Left renal pelvis (tissue), 4 donors: Measurements from ENCODE around the gene LBHD1. TPM values are rescaled to one million over a fixed set of nuclear protein-coding genes. Genes with fewer than 3 reads are reported as not detected.
"Not testable (repeated sequence)": the region's sequence is repeated elsewhere in the genome, so short reads cannot be mapped to it uniquely, and the experiment has no call there.

Experiments used
- DNase-seq, 4 donors: peaks; one replicate each; pipeline ENCODE4 v3.0.0-alpha.2; 2013; ENCODE audit warnings: low read depth in 4 of 4, low spot score in 3 of 4
- polyA plus RNA-seq, 4 donors: library from polyadenylated mRNA; unstranded; fragments of 120-200 nt; gene quantifications; one replicate each; pipeline ENCODE4 v1.2.1, GENCODE V29; 2013; ENCODE audit not compliant: insufficient read length in 4 of 4

LBHD1 gene
- polyA plus RNA-seq, 4 donors: 5.6 to 8.5 (median 6.1) TPM

DNA sequence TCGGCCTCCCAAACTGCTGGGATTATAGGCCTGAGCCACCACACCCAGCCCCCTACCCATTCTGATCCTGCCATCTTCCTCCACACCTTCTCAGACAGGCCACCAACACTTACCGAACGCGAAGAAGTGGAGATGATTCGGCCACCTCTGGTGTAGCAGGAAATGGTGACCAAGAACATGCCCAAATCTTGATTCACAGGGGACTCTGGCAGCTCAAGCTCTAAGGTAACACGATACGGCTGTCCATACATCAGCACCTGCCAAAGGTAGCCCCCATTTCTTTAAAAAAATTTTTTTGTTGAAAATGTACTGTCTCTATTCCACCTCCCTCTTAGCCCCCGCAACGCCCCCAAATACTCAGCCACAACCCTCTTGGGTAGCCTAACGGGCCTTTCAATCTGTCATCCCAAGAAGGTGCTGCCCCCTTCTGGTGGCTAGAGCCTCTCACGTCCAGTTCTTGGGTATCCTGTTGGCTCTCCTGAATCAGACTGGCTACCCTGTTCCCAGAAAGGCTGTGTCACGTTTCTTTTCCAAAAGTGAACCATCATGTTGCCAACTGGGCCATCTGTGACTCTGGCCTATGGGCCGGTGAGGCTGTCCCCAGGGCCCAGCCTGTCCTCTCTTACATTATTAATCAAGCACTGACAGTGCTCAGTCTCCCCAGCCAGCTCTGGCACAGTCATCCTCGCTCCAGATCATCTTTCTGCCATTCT is 22.5 kb upstream of the LBHD1 start:
- DNase-seq: no peak

DNA sequence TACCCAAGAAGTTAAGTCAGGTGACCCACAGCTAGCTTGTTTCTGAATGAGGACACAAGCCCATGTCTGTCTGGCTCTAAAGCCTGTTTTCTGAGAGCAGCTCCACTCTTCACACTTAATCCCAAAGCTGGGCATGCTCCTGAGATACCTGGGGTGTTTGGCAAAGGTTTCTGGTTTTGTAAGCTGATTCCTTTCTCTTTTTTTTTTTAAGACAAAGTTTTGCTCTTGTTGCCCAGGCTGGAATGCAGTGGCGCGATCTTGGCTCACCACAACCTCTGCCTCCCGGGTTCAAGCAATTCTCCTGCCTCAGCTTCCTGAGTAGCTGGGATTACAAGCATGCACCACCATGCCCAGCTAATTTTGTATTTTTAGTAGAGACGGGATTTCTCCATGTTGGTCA is 21.6 kb upstream of the LBHD1 start:
- DNase-seq: not testable (repeated sequence)

DNA sequence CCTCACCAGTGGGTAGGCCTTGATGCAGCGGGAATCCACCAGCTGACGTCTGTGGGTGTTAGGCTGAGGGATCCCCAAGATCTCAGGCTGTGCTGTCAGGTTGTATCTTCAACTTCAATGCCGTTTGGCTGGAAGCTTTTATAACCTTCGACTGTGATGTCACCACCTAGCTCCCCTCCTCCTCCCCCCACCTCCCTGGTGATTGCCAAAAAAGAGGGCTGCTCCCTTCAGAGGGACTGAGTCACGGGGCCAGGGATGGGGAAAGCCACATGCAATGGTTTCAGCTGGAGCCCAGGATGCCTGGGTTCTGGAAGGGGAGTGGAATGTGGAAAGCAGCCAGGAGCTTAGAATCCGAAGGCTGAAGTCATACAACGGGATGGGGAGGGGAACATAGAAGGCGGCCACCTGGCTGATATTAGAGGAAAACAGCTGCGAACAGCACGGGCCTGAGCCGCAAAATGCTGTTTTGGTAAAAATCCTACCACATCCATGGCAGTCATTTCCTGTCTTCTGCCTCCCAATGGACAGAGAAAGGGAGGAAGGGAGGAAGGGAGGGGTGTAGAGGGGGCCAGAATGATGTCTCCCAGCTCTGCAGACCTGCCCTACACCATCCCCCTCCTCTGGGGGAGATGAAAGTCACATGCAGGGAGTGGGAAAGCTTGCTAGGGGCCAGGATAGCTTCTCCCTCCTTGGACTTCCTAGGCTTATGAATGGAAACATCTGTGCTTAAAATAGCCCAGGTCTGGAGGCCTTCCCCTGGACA is 17.5 kb upstream of the LBHD1 start, which contains the start of gene LRRN4CL:
Gene LRRN4CL (minus strand): TSS at position 110 of the 763 bp plus-strand sequence. CDS start 1,022 bp downstream, outside the sequence.
- DNase-seq: no peak

DNA sequence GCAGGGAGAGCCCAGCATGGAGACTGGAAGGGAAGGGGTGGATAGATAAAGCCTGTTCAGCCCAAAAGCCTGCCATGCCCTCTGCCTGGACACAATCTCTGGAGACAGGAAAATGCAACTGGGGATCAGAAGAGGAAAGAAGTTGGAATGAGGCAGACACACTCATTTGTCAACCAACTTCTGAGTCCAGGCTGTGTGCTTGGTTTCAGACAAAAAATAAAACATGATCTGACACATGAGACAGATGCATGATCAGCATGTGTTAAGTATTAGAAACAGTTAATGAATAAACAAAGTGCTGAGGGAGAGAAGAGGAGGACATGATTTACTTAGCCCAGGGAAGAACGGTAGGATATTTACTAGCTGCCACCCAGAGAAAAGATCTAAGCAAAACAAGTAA is 16.4 kb upstream of the LBHD1 start:
- no peak for DNase-seq

GRCh38 chr11:62687508-62688396 is 15.7 kb upstream of the LBHD1 start:
- no peak for DNase-seq

DNA sequence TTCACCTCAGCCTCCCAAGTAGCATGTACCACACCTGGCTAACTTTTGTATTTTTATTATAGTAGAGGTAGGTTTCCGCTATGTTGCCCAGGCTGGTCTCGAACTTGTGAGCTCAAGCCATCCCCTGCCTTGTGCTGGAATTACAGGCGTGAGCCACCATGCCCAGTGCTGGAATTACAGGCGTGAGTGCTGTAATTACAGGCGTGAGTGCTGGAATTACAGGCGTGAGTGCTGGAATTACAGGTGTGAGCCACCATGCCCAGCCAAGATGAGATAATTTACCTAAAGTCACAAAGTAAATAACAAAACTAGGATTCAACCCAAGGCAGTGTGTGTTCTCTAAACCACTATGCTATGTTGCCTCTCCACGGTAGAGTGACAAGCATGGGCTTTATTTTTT is 10.5 kb upstream of the LBHD1 start:
- DNase-seq: no peak

GRCh38 chr11:62680825-62681240 is 8.8 kb upstream of the LBHD1 start:
- DNase-seq: no peak

DNA sequence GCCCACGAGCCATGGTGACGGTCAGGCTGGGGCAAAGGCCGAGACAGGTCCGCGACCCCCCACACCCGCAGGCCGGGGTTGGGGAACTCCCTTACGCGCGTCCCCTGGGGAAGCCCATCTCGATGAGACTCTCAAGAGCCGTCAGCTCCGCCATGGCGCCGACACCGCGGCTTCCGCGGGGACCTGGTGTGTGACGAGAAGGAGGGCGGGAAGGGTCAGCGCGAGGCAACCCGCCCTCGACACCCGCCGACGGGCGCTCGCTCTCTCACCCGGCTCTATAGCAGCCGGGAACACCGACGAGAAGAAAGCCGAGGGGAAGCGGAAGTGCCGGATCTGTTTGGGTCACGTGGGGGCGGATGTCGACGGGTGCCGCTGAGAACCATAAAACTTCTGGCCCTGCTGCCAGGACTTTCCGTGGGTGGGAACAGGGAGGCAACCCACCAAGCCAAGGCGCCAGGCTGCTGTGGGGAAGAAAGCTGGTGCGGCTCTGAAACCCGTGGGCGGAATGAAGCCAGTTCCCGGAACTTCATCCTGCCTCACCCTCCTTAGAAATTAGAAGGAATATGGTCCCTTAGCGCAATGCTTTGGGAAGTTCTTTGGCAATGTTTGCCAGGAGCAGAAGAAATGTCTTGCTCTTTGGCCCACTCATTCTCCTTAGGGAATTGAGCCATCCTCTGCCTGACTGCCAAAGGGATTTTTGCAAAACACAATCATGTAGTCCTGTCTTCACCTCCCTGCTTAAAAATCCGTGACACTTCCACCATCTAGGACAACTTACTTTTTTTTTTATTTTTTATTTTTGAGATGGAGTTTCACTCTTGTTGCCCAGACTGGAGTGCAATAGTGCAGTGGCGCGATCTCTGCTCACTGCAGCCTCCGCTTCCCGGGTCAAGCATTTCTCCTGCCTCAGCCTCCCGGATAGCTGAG is 7.0 kb upstream of the LBHD1 start, which contains the start of gene UBXN1:
Gene UBXN1 (minus strand): TSS at position 304 of the 927 bp plus-strand sequence. CDS start 150 bp downstream, at position 154.
- DNase-seq: peak in 3 of 4 donors; percentile 71 to 73 (median 72)

DNA sequence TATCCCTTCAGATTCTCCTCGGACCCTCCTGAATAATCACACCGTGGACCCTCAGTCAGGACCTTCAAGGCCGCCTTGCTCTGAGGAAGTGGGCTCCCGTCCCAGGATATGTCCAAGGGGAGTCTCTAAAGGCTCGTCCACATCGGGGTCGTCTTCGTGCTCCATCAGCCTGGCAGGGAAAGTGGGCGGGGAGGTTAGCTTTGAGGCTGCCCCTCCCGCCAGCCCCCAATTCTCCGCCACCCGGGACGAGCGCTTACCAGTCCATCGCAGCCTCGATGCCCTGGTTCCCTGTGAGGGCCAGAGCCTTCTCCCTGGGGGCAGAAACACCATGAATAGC is 6.3 kb upstream of the LBHD1 start:
- DNase-seq: no peak

DNA sequence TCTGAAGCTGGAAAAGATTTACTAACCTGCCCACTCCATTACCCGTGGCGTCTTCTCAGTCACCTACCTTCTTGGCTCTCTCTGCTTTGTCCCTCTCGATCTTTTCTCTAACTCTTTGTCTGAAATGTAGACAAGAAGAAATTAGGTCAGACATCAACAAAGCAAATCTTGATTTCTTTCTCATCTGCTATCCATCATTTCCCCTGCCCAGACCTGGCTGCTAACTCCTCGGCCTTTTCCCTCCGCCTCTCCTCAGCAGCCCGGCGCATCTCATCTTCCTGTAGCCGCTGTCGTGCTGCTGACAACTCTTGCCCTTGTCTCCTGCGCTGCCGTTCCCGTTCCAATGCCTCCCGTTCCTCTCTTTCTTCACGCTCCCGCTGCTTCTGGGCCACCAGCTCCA is 5.6 kb upstream of the LBHD1 start:
- no peak for DNase-seq

- no peak for DNase-seq
These were observed 5.1 kb upstream of the LBHD1 start for GRCh38 chr11:62677156-62677555.

GRCh38 chr11:62676698-62677097 is 4.6 kb upstream of the LBHD1 start:
- DNase-seq: no peak

GRCh38 chr11:62675415-62675814 is 3.3 kb upstream of the LBHD1 start:
- not testable (repeated sequence) for DNase-seq

- no peak for DNase-seq
These were observed 1.1 kb upstream of the LBHD1 start for GRCh38 chr11:62673196-62673525.

DNA sequence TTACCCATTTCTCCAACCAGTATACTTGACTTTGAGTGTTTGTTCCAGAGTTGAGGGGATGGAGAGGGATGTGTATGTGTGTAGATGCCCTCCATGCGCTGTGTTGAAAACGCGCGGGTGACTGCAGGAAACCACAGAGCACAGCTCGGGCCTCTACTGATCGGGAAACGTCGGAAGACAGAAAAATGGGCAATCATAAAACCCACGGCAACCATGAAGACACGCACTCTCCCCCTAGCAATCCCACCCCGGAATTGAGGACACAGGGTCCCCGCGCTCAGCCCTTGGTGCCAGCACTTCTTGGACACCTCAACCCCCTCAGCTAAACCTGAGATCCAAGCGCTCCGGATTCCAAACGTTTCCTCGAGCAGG is 845 bp downstream of the LBHD1 start:
- no peak for DNase-seq

DNA sequence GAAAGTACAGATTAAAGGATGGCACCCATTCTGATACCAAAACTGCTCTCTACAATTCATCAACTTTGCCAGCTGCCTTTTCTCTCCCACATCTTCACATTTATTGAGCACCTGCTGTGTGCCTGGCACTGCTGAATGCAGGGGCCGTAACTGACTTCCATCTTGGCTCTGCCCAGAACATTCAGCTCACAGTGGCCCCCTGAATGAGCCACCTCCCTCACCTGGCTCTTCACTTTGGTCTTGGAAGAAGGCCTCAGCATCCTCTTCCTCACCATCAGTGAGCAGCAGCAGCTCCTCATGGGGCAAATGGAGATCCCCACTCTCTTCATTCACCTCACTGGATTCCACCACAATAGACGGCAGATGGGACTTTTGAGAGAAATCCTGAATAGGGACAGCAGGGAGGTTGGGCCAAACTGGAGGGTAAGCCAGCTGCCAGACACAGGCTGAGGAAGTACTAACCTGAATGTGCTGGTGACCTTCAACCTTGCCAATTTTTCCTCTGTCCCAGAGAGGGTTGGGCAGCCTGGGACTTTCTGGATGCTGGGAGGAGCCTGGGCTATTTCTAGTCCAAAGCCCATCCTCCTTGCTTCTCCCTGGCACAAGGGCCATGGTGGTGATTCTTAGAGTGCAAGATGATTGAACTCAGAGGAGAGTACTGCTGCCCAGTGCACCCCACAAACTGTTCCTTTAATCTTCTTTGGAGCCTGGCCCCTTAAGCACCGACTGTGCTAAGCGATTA is 2.5 kb downstream of the LBHD1 start:
- no peak for DNase-seq

DNA sequence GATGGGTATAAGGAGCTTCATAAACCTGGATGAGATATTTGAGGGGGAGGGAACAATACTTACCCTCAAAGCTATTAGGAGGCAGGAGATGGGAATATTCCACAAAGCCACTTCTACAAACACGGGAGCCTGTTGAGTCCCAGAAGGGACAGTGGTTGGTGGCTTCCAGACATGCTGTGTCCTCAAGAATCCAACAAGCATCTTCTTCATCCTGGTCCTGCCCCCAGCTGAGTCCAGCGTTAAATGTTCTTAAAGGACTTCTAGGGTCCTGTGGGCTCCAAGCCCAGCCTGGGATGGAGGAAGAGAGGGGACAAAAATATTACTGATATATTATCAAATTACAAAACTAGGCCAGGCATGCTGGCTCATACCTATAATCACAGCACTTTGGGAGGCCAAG is 4.6 kb downstream of the LBHD1 start:
- DNase-seq: no peak

DNA sequence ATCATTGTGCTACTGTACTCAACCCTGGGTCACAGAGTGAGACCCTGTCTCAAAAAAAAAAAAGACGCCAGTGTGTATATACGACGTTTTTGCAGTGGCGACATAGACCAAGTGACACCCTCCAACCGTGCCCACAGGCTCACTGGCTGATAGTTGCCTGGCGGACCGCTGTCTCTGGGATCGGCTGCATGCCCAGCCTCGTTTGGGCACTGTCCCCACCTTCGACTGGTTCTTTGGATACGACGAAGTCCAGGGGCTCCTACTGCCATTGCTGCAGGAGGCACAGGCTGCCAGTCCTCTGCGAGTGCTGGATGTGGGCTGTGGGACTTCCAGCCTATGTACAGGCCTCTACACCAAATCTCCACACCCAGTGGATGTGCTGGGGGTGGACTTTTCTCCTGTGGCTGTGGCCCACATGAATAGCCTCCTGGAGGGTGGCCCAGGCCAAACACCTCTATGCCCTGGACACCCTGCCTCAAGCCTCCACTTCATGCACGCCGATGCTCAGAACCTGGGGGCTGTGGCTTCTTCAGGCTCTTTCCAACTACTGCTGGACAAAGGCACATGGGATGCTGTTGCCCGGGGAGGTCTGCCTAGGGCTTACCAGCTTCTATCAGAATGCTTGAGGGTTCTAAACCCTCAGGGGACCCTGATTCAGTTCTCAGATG is 5.7 kb downstream of the LBHD1 start:
- DNase-seq: no peak
